GM21381 (cell line): ENCODE measurements around the gene DNAJB5.

Experiments
- ATAC-seq: cut with Tn5 transposase; IDR thresholded peaks from one replicate; pipeline ENCODE4 v1.9.1; 2021; ENCODE audit warnings: mild to moderate bottlenecking, moderate library complexity; ENCODE audit not compliant: unreplicated experiment

DNAJB5 gene

DNA sequence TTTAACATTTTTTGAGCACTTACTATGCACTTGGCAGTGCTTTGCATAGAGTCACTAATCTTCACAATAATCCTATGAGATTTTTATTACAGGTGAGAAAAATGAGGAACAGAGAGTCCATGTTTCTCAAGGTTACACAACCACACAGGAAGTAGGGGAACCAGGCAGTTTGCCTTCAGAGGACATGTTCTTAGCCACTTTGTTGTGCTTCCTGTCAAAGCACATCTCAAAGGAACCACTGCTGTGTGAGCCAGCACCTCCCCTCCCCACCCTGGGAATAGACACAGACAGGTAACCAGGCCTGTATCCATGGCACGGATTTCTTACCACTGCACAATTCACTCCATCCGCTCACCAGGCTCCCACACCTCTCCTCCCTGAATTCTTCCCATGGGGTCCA is 6.3 kb upstream of the DNAJB5 start:
- ATAC-seq, result peak; percentile 56

DNA sequence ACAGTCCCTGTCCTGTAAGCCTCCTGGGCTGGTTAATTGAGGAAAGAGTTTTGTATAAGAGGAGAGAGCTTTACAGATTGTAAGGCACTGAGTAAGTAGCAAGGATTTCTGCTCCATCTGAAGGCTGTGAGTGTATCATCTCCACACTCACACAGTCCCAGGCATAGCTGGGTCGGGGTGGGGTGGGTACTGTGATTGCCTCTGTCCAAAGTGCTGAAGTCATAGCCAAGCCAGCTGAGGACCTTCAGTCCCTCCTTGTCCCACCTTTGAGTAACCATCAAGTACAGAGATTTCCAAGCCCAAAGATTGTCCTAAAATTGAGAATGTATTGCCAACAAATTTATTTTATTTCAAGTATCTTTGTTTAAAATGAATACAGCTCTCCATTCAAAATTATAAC is 5.5 kb upstream of the DNAJB5 start:
- no peak for ATAC-seq

DNA sequence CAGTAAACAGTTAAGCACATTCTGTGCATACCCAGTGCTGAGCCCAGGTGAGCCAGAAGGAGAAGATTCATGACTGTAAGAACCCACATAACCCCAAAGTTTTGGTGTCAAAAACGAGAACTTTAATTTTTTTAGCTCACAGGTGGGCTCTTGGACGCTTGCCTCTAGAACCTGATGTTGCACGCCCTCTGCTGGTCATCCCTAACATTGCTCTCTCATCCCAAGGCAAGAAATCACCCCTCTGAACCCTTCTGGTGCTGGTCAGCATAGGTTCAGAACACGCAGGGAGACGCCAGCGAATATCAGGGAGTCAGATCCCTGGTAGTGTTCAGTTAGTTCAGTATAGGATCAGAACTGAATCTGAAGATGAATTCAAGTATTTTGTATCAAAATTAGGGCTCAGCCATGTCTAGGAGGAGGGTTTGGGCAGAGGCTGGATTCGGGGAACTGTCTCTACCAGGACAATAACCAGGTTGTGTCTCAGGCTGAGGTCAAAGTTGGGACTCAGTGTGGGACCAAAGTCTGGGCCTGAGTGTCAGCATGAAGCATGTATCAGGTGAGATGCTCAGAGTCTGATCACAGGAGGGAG is 4.1 kb upstream of the DNAJB5 start:
- no peak for ATAC-seq

DNA sequence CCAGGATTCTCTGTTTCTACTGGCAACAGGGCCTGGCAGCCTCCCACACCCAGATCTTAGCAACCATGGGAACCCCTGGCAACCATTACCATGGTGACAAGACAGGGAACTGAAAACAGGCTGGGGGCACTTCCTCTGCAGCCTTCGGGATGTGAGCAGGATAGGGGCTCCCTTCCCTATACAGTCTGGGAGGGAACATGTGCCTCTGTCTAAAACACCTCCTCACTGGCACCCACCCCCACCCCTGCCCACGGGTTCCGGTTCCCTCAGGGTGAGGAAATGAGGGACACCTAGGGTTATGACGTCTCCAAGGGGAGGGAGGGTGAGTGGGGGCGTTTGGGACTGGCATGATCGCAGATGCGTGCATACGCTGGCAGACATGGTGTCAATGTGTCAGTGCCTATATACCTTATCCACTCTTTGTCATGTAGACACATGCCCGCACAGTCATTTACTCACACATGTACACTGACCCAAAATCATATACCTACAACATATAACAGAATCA is 3.0 kb upstream of the DNAJB5 start:
- ATAC-seq, result no peak

DNA sequence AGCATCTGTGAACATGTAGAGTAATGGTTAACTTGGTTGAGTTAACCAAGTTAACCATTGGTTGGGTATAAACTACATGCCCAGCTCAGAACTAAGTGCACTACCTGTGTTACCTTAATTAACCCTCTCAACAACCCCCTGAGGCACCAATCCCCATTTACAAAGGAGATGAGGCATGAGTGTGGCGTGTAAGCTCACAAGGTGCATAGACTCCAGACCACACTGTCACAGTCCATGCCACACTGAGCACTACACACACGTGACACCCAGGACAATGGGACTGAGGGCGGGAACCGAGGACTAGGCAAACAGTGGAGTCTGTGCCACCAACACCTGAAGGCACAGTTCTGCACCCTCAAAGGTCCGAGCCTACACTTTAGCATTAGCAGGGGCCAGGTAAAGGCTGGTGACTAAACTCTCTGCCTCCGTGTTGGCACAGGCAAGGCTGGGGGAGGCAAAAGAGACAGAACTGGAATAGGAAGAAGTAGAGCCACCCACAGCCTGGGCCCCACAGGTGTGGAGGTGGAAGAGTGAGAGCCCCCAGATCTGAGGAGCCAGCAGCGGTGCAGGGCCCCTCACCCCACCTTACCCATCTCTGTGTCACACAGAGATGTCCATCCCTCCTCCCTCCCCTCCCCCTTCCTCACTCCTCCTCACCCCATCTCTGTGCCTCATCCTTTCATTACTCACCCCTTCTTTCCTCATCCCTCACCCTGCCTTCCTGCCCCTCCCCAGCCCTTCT is 2.2 kb upstream of the DNAJB5 start:
- ATAC-seq, result no peak

DNA sequence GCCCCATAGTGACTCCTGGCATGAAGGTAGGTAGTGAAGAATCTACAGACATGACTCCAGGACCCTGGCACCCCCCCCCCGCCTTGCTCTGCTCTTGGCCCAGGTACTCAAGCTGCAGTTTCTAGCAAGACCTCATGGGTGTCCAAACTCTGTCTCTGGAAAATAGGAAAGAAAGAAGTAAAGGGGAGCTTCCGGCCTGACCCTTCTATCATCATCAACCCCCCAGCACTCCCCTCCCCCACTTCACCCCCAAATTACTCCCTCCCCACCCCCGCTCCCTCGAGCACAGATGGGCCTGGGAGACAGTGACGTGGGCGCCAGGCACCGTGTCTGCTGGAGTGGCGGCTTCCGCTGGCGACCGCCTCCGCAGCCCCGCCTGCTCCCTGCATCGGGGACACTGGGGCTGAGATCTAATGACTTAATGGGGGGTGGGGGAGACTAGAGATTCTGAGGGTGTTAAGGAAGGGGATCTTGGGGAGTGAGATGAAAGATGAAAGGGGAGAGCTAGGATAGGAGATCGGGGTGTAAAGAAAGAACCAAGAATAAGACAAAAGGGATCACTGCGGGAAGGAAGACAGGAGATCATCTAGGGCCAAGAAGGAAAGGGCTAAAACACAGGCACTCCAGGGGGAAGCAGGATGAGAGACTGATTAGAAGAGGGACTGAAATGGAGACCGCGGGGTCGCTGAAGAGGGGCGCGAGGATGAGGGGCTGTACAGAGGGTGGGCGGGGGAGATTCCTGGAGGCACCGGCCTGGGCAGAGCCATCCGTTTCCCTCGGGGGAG is 1.1 kb upstream of the DNAJB5 start:
- no peak for ATAC-seq

DNA sequence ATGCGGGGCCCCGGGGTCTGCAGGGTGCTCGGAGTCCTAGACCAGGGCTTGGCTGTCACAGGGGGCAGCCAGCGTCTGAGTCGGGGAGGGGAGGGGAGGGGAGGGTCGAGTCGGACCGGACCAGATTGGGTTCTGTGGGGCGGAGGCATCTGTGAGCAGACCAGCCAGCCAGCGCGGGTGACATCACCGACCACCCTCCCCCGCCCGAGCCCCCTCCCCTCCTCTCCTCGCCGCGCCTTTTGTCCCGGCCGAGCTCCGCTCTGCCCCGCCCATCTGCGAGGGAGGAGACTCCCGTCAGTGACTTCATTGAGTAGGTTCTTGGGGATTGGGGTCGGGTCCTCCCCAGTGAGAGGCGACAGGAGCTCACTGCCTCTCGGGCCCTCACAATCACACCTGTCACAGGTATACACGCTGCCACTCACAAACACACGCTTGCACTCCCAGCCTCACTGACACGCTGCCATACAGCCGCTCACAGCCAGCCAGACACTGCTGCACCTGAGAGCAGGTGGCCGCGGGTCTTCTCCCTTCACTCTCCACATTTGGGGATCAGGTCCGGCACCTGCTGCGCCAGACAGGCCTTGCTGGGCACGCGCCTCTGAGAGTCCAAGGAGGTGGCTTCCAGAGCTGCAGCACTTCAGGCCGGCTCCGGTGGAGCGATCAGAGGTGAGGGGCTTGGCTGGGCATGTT is 546 bp downstream of the DNAJB5 start:
- no peak for ATAC-seq

DNA sequence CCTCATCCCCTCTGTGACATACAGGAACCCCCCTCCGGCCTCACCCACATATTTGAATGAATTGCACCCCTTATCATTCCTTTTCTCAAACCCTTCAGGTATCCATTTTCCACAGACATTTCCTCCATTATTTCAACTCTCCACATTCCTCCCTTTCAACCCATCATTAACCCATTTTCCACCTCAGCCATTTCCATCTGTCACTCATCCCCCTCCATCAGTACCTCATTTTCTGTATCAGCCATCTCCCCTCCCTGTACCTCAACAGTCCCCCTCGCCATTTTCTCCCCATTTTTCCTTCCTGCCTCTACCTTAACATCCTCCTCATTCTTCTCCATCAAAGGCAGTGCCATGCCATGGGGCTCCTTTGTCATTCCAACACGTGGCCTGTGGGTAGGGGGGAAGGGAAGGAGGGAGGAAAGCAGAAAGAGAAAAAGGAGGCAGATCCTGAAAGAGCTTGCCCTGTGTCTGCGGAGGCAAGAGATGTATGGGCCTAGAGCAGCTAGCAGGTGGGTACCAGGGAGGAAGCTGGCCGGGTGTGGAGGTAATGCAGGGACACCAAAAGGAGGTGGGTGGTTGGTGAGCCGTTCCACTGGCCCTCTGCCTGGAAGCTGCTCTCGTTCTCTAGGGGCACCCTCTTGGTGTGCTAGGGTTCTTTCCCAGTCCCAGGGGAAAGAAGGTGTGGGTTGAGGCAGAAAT is 1.5 kb downstream of the DNAJB5 start:
- ATAC-seq, result no peak

DNA sequence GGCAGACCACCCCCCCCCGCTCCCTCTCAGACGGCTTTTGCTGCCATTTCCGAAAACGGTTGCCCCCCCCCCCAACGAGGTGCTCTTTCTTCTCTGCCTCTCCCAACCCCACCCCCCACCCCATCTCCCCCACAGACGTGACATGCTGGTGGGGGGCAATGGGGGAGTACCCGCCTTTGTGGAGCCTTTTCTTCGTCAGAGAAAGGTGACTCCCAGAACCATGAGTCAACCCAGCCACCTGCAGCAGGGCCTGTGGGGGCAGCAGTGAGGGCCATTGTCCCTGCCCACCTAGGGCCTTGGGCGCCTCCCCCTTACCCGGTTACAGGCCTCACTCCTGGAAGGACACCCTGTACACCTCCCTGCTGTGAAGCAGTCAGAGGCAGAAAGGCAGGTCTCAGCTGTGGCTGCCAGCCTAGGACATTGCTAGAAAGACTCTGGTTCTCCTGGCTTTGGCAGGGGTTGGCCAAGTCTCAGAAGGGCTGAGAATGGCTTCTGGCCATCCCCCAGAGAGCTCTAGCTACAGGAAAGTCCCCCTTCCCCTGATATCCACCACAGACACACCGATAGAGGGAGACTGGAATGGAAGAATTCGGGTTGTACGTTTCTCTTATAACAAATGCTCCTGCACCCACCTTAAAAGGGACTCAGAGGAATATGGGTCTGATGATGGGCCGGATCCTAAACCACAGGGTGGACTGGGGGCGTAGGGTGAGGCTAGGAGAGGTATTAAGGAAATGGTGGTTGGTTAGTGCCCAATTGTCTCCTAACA is 2.2 kb downstream of the DNAJB5 start:
- ATAC-seq, result no peak

DNA sequence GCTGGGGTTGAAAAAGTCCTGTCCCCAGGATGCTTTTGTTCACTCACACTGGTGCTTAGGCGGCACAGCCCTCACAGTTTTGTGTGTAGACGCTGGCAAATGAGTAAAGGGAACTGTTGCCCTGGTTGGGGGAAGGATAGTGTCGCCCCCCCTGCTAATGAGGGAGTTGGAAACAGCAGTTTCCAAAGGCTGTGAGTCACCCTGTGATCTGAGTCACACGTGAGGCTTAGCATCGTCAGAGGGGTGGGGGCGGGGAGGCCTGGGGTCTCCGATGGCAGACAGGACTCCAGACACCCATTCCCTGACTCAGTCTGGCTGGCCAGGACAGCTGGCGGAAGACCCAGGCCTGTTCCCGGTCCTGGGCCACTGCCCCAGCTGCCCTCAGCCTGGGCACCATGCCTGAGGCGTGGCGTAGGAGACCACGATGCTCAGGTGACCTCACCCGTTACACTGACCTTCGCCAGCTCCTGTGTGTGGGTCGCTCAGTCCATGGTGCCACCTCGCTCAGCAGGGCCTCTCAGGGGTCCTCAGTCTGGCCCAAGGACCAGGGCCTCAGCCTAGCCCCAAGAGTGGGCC is 2.9 kb downstream of the DNAJB5 start:
- ATAC-seq, result no peak

DNA sequence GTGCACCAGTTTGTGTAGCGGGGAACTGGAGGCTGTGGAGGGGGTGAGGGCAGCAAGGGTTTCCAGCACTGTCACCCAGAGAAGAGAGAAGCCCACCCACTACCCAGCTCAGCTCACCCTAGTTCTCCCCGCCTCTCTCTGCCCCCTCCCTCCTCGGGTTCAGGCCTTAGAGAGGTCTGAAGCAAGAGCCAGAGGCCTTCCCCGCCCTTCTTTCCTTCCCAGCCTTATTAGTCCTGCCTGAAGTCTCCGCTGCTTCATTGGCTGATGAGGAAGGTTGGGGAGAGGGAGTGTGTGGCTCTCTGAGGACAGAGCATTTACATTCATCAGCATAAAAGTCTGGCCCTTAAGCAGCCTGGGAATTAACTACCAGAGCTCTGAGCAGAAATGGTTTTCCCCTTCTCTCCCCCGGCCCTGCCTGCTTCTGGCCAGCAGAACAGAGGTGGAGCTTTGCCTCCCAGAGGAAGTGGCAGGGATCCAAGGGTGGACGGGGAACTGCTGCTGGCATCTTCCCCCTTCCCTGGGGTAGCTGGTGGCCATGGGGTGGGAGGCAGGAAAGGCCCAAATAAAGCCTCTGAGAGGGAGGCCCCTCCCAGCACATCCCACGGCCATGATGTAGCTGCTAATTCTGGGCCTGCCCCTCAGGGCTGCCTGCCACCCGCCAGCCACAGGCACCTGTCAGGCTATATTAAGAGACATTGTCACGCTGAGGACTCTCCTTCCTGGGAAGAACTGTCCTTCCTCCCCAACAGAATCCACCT is 4.1 kb downstream of the DNAJB5 start:
- ATAC-seq, result no peak

DNA sequence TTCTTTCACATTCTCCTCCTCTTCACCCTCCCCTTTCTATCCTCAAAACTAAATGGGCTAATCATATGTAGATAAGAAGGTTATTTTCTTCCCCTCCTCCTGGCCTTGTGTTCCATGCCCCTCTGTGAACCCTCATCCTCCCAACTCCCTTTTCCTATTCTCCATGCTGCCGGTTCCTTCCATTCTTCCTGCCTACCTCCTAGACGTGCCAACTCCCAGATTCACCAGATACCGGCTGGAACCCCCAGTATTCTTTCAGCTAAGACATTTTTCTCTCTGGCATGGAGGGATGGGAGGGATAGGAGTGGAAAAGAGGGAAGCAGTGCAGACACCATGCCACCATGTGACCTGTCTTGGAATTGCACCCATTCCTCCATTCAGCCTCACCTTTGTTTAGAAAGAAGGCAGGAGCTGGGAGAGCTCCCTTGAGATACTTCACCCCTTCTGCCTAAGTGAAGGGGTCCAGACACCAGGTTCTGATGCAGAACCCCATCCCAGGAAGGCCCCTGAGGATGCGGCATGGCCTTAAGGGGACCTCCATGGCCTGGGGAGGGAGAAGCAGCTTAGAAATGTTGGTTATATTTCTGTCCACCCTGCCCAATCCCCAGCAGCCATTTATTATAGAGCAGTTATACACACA is 4.8 kb downstream of the DNAJB5 start:
- ATAC-seq, result no peak

DNA sequence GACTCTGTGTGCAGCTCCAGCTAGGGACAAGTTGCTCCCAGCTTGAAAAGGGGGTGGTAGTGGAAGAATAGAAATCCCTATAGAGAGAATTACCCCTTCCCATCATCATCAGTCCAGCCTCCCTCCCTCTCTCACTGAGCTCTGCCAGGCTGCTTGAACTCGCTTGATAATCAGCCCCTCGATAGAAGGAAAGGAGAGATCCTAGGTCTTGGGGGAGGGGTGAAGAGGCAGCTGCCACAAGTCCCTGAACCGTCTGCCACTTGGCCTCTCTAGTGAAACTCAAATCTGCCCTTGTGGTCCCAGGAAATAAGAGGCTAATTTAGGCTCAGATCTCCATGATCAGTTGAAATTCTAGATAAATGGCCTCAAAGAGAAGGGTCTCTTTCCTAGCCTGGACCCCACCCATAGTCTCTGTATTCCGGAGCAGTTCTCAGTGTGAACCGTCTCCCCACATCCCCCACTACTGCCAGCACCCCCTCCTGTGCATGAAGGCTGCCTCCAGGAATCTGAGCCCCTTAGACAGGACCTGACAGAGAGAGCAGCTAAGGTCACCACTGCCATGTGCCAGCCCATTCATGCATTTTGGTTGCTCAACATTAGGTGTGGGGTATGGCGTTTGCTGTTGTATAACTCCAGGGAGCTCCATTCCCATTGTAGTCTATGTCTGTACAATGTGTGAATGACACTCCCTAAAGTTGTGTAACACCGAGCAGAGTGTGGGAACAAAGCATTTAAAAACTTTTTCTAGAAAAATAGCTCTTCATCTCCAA is 5.5 kb downstream of the DNAJB5 start:
- no peak for ATAC-seq

DNA sequence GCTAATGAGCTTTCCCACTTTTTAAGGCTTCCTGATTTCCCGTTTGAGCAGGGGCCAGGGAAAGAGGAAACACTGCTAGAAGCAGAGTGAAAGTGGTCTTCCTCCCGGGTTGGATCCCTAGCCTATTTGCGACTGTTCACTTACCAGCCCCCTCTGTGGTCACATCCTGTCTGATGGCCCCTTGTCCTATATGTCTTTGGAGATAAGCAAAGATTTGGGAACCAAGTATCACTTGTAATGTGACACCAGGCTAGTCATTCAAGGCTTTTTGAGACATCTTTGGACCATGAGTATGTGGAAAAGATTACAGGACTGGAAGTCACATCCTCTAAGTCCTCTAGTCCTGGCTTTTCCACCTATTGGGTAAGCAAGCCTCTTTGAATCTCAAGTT is 6.1 kb downstream of the DNAJB5 start:
- no peak for ATAC-seq

DNA sequence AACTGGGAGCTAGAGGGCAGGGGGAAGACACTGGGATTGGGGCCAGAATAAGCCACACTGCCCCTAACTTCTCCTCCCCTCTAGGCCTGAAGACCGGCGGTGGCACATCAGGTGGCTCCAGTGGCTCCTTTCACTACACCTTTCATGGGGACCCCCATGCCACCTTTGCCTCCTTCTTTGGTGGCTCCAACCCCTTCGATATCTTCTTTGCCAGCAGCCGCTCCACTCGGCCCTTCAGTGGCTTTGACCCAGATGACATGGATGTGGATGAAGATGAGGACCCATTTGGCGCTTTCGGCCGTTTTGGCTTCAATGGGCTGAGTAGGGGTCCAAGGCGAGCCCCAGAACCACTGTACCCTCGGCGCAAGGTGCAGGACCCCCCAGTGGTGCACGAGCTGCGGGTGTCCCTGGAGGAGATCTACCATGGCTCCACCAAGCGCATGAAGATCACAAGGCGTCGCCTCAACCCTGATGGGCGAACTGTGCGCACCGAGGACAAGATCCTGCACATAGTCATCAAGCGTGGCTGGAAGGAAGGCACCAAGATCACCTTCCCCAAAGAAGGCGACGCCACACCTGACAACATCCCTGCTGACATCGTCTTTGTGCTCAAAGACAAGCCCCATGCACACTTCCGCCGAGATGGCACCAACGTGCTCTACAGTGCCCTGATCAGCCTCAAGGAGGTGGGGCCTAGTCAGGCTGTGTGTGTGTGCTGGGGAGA is 6.8 kb downstream of the DNAJB5 start:
- no peak for ATAC-seq

DNA sequence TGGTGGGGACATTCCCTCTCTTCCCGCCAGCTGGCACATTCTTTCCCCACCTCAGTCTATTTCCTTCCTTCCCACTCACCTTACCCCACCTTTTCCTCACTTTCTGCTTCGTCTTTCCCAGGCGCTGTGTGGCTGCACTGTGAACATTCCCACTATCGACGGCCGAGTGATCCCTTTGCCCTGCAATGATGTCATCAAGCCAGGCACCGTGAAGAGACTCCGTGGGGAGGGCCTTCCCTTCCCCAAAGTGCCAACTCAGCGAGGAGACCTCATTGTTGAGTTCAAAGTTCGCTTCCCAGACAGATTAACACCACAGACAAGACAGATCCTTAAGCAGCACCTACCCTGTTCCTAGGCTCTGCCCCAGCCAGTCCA is 7.3 kb downstream of the DNAJB5 start:
- no peak for ATAC-seq

DNA sequence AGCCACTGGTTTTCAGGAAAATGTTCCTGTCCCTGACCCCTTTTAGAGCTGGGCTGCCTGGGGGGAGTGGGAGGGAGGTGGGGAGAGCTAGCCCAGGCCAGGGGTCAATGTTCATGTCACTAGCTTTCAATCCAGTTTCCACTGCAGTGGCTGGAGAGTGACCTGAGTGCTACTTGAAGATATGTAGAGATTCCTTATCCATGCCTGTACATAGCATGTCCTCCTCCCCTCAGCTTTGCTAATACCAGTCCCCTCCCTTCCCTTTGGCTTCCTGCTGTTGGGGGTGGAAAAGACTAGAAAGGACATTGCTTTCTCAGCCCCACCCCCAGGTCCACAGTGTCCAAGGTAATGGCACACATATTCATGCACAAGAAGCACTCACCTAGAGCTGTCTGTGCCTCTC is 7.8 kb downstream of the DNAJB5 start:
- no peak for ATAC-seq
